SK-MEL-5 (cell line): Measurements from ENCODE around the gene HOXD10. TPM values are rescaled to one million over a fixed set of nuclear protein-coding genes. Genes with fewer than 3 reads are reported as not detected.

Experiments used
- DNase-seq: peaks from one replicate; pipeline ENCODE4 v3.0.0-alpha.2; 2016; ENCODE audit warnings: low read depth, low spot score
- in situ Hi-C: cut with HindIII; loops from 2 replicates; pipeline ENCODE4 v1.10.0; 2016; ENCODE audit warnings: low sequenced_read_pairs, high pct_unique_total_duplicates, low pct_unique_long_range_greater_than_20kb
- total RNA-seq: library from RNA; depleted of rRNA; stranded (reverse); fragments of >200 nt; shearing (Covaris generic); gene quantifications from 2 replicates; pipeline ENCODE4 v1.2.3, GENCODE V29; 2014

Gene HOXD10
- total RNA-seq, 1 experiment from 2014 or later, result not detected

- DNase-seq, result no peak
- in situ Hi-C loops, result no loop called here
These were observed 35.2 kb upstream of the HOXD10 start for GRCh38 chr2:176081376-176081836.

GRCh38 chr2:176081837-176082524 is 34.6 kb upstream of the HOXD10 start:
- DNase-seq, result no peak
- in situ Hi-C loops, result no loop called here

GRCh38 chr2:176082525-176082823 is 34.1 kb upstream of the HOXD10 start:
- in situ Hi-C loops, result no loop called here
- no peak for DNase-seq

- no peak for DNase-seq
- in situ Hi-C loops, result no loop called here
These were observed 33.5 kb upstream of the HOXD10 start for GRCh38 chr2:176082824-176083751.

GRCh38 chr2:176083796-176084261 is 32.7 kb upstream of the HOXD10 start, which contains the start of gene EVX2:
Gene EVX2, minus strand, starts transcription at chr2:176083962. Its CDS starts 186 bp downstream, at chr2:176083776.
- in situ Hi-C loops, result no loop called here

GRCh38 chr2:176084611-176085119 is 31.9 kb upstream of the HOXD10 start:
- in situ Hi-C loops, result no loop called here
- no peak for DNase-seq

More at GRCh38 chr2:176083796-176084261, 32.7 kb upstream of the HOXD10 start, which contains the start of gene EVX2:
- DNase-seq, result no peak

GRCh38 chr2:176085120-176085788 is 31.3 kb upstream of the HOXD10 start:
- no peak for DNase-seq
- in situ Hi-C loops, result no loop called here

GRCh38 chr2:176085861-176086771 is 30.5 kb upstream of the HOXD10 start:
- peak; percentile 62 for DNase-seq
- in situ Hi-C loops, result no loop called here

- in situ Hi-C loops, result no loop called here
- no peak for DNase-seq
These were observed 29.1 kb upstream of the HOXD10 start for GRCh38 chr2:176087330-176088047.

GRCh38 chr2:176088048-176088936 is 28.3 kb upstream of the HOXD10 start:
- in situ Hi-C loops, result no loop called here
- peak; percentile 68 for DNase-seq

- in situ Hi-C loops, result no loop called here
These were observed 27.4 kb upstream of the HOXD10 start for GRCh38 chr2:176088937-176089842.

GRCh38 chr2:176089843-176090395 is 26.7 kb upstream of the HOXD10 start:
- DNase-seq, result no peak
- in situ Hi-C loops, result no loop called here

More at GRCh38 chr2:176088937-176089842, 27.4 kb upstream of the HOXD10 start:
- DNase-seq, result no peak

GRCh38 chr2:176090862-176091261 is 25.7 kb upstream of the HOXD10 start:
- no peak for DNase-seq
- in situ Hi-C loops, result no loop called here
